ENCODE data around the gene SLC12A9.

SLC12A9 gene

DNA sequence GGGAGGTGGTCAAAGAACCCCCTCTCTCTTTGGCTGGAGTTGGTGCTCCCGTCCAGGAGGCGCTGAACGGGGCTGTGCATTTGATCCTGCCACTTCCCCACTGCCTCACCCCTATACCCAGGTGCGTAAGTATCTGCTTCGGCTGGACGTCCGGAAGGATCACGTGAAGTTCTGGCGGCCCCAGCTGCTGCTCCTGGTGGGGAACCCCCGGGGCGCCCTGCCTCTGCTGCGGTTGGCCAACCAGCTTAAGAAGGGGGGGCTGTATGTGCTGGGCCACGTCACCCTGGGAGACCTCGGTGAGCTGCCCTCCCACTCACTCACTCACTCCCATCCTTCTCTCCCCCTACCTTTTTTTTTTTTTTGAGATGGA lies 9.1 kb downstream of the SLC12A9 start:
- no peak for TF ChIP-seq REST (IDR thresholded peaks at IDR 0.05; ENCODE audit: insufficient replicate concordance, low read depth)
- no peak for TF ChIP-seq CTCF (IDR thresholded peaks at IDR 0.05; ENCODE audit: insufficient read depth, low read length)
- TF ChIP-seq SPI1 (IDR thresholded peaks at IDR 0.05; ENCODE audit: borderline replicate concordance, low read depth) = no peak
- no peak for TF ChIP-seq POLR2AphosphoS5 (IDR thresholded peaks at IDR 0.05; ENCODE audit: low read depth)
- TF ChIP-seq GABPA (IDR thresholded peaks at IDR 0.05; ENCODE audit: low read depth) = no peak
- no peaks in the 10 kb centered on the region for H3K27me3 ChIP-seq (ENCODE audit: insufficient read depth, poor library complexity, severe bottlenecking)
- no peak overlapping the region for H3K27ac ChIP-seq (replicated peaks)
- DNase-seq (ENCODE audit: low read depth in 1 of 2, low spot score in 1 of 2) = no peak
- H3K4me3 ChIP-seq (replicated peaks; ENCODE audit: insufficient read depth, low read length) = no peak overlapping the region

GRCh38 chr7:100863406-100863950 lies 11.0 kb downstream of the SLC12A9 start:
- peak in 1 of 2 experiments; percentile 60 for DNase-seq (ENCODE audit: low read depth in 1 of 2, low spot score in 1 of 2)
- H3K27ac ChIP-seq (replicated peaks) = no peak overlapping the region

More at GRCh38 chr7:100863406-100863950, 11.0 kb downstream of the SLC12A9 start:
- Histone ChIP-seq H3K27me3 (ENCODE audit: insufficient read depth, poor library complexity, severe bottlenecking) (no peaks in the 10 kb centered on the region), H3K4me3 (replicated peaks; ENCODE audit: insufficient read depth, low read length) (no peak overlapping the region)
- no peak for TF ChIP-seq CTCF (IDR thresholded peaks at IDR 0.05; ENCODE audit: insufficient read depth, low read length)
- TF ChIP-seq POLR2AphosphoS5 (IDR thresholded peaks at IDR 0.05; ENCODE audit: low read depth) = no peak; the same call in 1 of the 2 replicates
- TF ChIP-seq REST (IDR thresholded peaks at IDR 0.05; ENCODE audit: insufficient replicate concordance, low read depth) = no peak
- no peak for TF ChIP-seq SPI1 (IDR thresholded peaks at IDR 0.05; ENCODE audit: borderline replicate concordance, low read depth)
- no peak for TF ChIP-seq GABPA (IDR thresholded peaks at IDR 0.05; ENCODE audit: low read depth)

Data from HL-60 (cell line).